UCSD-AML1 (cell line): Measurements from ENCODE around the gene FSIP1.
A peak's percentile ranks its signal among the peaks of the same experiment; 100 is the strongest.
"Not testable (repeated sequence)": the region's sequence is repeated elsewhere in the genome, so short reads cannot be mapped to it uniquely, and the experiment has no call there.

Source experiments
- DNase-seq: peaks from one replicate; lab custom pipeline; 2025; ENCODE audit not compliant: unreplicated experiment; lab: John Stamatoyannopoulos, UW

Gene FSIP1

DNA sequence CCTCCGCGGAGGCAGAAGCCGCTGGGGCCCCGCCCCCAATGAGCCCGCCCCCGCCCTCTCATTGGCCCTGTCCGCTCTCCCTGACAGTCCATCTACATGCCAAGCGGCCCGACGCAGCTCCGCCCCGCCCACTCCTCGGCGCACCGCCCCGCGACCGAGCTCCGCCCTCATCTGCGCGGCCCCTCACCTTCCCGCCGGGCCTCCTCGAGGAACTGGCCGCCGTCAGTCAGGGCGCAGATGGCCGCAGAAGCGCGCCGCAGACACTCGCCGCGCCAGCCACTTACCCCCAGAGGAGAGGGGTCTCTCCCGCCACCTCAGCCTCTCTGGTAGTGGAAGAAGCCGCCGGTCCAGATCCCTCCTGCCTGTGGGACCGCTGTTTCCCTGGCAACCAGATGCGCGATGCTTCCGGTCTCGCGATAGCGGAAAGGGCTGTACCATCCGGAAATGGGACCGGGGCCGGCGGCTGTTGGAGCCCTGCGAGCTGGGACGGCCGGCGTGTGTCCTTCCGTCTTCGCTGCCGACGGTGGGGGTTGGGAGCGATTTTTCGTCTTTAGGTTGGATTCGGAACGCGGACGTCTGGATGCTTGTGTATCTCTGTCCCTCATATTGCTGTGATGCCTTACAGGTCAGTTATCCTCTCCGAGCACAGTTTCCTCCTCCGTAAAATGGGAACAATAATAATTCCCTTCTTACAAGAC lies at the start of gene FSIP1:
Gene FSIP1 (minus strand): TSS at position 401 of the 698 bp plus-strand sequence. CDS start 6,317 bp downstream, outside the sequence.
- DNase-seq = peak; percentile 98

DNA sequence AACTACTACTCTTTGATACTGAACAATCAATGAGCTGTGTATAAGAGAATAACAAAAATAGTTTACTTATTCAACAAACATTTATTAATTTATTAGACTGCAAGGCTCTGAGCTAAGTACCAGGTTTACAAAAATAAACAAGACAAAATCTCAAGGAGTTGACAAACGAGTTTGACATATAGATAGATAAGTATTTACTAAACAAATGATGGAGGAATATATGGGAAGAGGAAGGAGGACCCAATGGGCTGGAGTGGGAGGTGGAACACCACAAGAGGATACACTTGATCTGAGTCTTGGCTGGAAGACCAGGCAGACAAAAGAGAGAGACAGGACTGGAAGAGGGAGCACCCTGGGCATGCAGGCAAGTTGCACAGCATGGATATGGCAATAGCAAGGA lies 47.5 kb upstream of the FSIP1 start:
- DNase-seq = no peak

DNA sequence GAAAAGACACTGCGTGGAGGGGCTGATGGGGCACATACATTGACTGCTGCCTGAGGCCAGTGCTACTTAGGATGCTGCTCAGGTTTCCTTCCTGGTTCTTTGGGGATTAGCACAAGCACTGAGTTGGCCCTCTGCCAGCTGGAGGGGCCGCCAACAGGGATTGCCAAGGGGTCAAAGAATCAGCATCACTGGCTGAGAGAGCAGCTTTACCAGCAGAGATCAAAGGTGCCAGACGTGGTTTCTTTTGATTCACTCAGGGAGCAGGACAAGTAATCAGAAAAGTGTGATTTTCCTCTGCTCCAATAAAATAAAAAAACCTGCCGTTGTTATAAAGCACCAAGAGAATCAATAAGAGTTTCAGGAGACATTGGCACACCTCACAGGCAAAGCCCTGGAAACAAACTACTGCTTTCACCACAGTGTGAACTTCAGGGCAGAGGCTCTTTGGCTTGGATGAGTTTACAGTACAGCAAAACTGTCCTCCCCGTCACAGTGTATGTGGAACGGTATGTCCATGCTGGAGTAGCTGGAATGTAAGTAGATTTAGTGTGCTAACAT lies 45.8 kb upstream of the FSIP1 start:
- DNase-seq = no peak

DNA sequence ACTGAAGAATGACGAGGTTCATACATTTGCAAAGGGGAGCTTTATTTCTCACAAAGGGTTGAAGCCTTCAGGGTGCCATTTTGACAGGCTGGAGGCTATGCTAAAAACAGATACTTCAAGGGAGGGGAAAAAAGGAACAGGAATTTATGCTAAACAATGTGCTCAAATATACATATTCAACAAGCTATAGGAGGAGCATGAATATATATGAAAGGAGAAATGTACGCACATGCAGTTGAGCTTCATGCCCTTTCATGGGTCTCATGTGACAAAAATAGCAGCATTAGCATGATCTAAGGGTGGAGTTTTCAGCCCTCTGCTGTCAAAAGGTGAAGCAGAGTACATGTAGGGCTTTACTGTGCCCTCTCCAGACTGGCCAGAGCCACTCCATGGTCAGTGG lies 44.3 kb upstream of the FSIP1 start:
- DNase-seq = no peak

DNA sequence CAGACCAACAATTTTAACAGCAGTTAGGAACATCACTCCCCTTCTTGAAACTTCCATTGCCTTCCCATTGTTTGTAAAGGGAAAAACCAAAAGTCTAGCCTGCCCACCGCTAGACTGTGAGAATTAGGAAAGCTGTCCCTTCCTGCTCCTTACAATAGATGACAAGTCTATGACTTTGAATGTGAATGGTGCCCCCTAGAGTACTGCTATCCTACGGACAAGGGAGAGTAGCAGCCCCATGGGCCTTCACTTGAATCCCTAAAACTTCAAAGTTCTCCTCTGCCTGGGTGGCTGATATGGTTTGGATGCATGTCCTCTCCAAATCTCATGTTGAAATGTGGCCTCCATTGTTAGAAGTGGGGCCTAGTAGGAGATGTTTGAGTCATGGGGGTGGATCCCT lies 41.0 kb upstream of the FSIP1 start:
- DNase-seq = no peak

DNA sequence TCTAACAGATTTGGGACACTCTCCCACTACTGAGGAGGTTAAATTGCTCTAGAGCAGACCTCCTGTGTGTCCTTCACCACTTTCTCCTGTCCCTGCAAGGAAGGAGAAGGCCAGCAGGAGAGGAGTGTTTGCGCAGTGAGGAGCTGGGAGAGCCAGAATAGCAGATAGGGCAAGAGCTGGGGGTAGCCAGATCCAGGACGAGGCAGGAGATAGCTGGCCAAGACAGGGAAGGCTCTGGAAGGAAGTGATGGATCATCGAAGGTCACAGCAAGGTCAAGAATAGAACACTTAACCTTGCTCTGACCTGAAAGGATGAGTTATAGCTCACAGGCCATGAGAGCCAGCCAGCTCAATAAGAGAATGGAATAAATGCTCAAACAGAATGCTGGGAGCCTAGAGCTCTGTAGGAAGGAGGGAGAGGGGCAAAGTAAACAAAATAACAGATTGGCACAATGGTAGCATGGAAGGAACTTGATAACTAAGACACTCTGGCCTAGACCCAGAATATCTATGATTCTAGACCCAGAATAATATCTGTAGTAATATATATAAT lies 37.5 kb upstream of the FSIP1 start:
- no peak for DNase-seq

DNA sequence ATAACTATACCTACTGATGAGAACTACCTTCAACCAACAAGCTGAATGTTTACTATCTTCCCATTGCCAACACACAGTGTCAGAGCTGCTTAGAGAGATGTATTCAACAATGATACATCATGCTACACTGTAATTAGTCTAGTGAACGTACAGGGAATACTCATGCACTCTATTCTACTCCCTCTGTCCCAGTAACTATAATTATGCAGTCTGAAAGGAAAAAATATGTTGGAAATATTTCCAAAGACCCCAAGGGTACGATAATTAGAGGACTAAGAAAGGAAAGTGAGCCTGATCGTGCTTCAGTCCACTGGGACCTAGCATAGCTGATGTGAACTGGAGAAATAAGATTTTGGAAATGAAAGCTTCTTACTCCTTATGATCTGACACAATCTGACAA lies 36.9 kb upstream of the FSIP1 start:
- no peak for DNase-seq

DNA sequence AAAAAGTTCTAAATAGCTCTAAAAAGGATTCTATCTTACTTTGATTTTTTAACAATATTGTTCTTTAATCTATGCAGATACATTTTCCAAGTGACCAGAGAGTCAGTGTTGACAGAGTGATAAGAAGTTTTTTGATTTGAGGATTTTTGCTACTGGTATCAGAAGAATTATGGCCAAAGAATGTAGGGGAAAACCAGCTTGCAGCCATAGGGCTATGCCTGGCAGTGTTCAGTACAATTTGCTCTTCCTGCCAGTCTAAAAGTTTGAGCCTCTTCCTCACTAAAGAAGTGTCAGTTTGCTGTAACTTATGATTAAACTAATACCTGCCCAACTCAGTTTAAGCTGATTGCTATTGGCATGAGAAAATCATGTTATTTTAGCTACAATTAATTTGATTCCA lies 35.3 kb upstream of the FSIP1 start:
- no peak for DNase-seq

DNA sequence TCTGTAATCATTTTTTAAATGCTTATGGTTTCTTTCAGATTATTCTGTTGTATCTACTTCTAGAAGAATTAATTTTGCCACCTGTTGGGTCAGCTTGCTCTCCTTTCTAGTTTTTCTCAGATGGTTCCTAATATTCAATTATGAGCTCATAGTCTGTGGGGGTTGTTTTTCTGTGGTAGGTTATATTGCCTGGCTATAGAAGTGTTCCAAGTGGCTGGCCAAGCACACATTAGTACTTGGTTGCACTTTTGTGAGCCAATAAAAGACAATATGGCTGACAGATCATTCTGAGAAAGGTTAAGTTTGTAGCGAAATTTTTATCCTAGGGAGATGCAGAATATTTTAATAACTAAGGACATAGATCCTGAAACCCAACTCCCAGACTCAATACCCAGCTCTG lies 31.8 kb upstream of the FSIP1 start:
- no peak for DNase-seq

DNA sequence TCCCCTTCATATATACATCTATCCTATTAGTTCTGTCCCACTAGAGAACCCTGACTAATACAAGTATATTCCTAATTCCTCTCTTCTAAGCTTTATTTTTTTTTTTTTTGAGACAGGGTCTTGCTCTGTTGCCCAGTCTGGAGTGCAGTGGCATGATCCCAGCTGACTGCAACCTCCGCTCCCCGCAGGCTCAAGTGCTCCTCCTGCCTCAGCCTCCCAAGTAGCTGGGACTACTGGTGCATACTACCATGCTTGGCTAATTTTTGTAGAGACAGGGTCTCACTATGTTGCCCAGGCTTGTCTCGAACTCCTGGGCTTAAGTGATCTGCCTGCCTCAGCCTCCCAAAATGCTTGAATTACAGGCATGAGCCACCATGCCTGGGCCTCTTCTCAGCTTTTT lies 30.0 kb upstream of the FSIP1 start:
- not testable (repeated sequence) for DNase-seq

DNA sequence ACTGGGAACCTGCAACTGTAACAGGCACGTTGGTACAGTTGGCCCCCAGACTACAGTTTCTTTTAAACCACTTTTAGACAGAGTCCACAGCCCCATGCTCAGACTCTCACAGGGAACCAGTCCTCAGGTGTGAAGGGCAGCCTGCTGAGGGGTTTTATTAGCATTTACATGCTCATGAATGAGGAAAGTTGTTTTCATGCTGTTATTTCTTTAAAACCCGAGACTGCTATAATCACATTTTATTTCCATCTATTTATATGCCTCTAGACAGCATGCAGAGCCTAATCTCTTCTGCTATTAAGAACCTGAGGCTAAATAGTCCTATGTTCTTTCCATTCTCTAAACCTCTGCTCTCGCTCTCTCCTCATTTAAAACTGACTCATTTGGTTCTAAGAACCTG lies 26.3 kb upstream of the FSIP1 start:
- no peak for DNase-seq

DNA sequence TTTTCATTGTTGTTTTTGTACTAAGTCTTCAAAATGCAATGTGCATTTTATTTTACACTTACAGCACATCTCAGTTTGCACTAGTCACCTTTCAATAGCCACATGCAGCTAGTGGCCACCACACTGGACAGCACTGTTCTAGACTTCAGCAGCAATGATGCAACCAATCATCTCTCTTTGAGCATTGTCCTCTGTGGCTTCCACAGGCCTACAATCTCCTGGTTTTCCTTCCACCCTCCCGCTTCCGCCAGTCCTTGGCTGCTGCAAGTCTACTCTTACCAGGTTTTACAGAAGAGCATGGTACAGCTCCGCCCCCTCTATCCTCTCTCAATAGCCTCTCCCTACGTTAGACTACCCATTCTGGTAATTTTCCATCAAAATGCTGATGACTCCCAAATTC lies 25.1 kb upstream of the FSIP1 start:
- no peak for DNase-seq

DNA sequence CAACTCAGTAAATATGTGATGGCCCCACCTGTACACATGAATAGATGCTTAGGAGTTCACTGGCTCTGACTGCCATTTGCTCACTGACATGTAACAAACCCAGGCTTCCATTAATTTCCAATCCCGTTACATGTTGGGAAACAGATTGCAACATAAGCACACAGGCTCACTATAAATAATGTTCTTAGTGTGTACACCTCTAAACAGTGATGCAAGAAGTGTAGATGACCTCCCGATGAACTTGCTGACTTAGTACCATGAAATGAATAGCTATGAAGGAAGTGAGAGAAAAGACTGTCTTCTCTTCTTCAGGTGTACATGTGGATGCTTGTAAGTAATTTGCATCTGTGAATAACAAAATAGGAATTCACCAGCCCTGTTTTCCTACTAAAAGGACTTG lies 21.4 kb upstream of the FSIP1 start:
- DNase-seq = no peak

DNA sequence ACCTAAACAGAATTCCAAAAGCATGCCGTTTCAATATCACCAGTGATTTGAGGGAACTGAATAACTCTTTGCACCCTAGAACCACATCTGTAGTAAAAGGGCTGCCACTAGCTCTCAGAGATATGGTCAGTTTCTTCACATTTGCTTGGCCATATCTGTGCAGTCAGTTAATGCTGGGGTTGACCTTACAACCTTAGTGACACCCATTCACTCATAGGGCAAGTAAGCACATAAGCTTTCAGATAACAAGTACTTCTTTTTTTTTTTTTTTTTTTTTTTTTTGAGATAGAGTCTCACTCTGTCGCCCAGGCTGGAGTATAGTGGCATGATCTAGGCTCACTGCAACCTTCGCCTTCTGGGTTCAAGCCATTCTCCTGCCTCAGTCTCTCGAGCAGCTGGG lies 20.4 kb upstream of the FSIP1 start:
- DNase-seq = no peak

DNA sequence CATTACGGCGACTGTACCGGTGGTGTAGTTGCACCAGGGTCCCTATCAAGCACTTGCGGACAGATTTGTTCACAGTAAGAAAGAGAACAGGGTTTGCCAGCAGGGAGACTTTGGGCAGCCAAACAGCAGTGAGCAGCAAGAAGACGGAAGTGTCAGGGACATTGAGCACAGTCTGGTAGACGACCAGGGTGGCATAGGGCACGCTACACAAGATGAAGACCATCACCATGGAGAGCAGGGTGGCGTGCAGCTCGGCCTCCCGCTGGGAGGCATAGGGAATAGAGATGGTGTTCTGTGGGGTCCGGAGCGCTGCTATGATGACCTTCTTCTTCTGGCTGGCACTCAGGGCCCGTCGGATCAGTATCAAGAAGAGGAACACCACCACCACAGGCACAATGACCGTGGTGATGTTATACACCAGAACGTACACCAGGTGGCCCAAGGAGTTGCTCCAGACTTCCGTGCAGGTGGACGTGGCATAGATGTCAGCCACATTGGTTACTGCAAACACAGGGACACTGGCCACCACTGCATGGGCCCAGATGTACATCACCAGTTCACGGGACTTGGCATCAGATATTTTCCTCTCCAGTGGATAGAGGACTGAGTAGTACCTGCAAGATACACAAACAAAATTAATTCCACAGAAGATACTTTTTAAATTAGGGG lies 19.1 kb upstream of the FSIP1 start:
- DNase-seq = no peak

DNA sequence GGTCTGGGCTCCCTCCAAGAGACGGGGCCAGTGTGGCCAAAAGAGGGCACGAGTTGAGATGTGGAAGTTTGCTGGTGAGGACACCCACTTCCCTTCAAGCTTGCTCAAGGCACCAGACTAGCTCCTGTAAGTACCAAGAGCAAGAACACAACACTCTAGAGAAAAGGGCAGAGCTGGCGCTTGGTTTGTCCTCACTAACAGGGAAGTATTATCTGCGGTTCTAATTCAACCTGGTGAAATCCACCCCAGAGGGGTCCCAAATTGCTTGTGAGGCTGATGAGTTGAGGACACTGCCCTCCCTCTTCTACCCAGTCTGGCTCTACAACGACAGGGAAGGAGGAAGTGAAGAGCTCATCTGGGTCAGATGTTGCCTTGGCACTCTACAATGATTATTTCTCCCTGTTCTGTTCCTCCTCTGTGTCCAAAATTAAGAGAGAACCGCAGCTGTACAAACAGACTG lies 16.9 kb upstream of the FSIP1 start:
- DNase-seq = no peak

DNA sequence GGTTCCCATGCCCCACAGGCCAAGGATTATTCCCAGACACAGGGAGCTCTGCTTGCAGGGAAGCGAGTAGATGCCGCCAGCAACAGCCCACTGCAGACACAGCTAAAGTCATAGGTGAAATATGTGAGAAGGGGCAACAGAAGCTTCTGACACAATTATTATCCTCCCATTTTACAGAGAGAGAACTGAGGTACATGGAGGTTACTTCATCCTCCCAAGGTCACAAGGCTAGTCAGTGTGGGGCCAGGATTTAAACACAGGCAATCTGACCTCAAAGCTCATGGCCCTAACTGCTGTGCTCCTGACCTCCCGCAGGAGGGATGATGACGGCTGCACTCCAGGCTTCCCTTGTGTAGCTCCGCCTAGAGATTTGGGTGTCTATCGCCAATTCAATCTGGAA lies 15.7 kb upstream of the FSIP1 start:
- no peak for DNase-seq

DNA sequence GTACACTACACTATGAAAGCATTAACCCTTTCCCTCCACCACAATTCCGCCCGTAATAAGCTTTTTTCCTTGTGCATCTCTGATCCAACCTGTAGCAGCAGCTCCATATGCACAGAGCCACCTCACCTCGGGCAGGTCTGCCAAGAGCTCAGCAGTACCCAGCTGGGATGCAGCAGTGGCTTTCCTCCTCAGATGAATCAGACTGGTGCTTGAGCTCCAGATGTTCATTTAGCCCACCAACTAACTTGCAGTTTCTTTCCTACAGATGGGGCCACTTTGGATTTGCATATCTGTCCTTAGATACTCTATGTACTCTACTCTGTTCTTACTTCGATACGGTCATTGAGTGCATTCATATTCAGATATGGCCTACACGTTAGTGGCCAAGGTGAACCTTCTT lies 14.8 kb upstream of the FSIP1 start:
- DNase-seq = no peak

DNA sequence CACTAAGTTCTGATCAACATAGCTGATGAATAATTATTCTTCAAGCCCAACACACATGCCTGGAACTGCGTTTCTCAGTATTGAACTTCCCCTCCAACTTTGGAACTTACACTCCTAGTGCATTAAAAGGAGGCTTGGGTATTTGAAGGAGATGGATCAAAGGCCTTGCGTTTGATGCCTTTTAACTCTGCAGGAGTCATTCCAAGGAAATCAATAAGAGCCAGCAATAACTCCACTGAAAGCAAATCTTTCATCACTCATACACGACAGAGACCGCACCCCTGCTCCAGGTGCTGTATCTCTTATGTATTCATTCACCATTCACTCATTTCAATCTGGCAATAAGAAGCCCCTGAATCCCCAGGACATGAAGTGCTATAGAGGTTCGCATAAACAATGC lies 14.0 kb upstream of the FSIP1 start:
- DNase-seq = no peak

DNA sequence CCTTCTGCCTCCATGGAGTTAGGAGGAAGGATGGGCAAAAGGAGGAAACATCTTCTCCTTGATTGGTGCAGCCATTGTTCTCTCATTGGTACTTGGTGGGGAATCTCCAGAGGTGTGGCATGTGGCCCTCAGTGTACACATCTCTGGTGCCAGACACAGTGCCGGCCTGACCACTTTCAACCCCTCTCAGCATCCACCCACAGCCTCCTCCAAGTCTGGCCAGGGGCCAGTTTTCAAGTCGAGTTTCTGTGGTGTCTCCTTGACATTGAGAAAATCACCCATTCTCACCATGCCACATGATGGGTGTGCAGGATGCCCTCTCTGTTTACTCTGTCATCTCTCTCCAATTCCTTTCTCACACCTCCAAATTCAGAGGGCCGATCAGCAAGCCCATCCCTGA lies 12.8 kb upstream of the FSIP1 start:
- no peak for DNase-seq

DNA sequence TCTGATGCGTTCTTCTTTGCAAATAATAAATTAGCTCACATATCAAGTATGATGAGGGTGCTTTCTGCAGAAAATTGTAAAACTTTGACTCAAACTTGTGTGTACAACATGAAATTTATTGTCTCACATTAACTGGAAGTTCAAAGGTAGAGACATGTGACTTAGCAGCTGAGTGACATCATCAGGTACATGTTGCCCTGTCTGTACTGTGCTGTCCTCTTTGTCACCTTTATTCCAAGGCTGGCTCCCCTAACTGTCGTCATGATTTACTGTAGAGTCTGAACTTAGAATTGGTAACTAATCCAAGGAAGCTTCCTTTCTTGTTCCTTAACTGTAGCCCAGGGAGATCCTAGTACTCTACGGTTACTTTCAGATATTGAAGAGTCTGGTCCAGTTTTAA lies 12.3 kb upstream of the FSIP1 start:
- DNase-seq = no peak

DNA sequence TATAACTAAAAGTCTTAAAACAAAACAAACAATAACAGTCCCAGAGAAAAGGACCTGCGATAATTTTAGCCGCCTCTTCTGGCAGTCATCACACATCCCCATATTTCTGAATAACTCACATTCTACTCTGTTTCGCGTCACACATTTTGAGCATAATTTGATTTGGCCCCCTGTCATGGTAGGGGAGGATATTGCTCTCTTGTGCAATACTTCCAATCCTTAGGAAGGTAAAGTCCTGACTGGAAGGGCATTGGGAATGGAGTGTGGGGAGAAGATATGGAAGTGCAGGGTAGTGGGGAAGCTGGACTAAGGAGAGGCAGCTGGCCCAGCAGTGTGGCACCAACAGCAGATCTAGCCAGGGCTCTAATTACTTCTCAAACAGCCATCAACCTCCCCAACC lies 11.3 kb upstream of the FSIP1 start:
- DNase-seq = no peak
